K562 (cell line): ENCODE measurements around the gene GOT2. TPM values are rescaled to one million over a fixed set of nuclear protein-coding genes. Genes with fewer than 3 reads are reported as not detected.
A peak's percentile ranks its signal among the peaks of the same experiment; 100 is the strongest.

ENCODE experiments used
- BDP1 ChIP-seq: IDR thresholded peaks from 3 replicates; pipeline ENCODE4 v1.6.1; 2011; ENCODE audit not compliant: insufficient read length, insufficient read depth
- CREB1 ChIP-seq, 2 experiments: sonication (generic) in 1 of 2; formaldehyde crosslinking in 1 of 2; IDR thresholded peaks; 2 replicates each; pipeline versions ENCODE4 v1.6.1 to v1.8.0; 2012 to 2022; ENCODE audit warnings: inconsistent platforms in 1 of 2, mild to moderate bottlenecking in 1 of 2, missing genetic modification reagents in 1 of 2, moderate library complexity in 1 of 2
- CTBP1 ChIP-seq: fragments of 450-650 bp; IDR thresholded peaks from 2 replicates; pipeline ENCODE4 v1.6.1; 2016; ENCODE audit warnings: borderline replicate concordance
- EGR1 ChIP-seq: fragments of 450-650 bp; conservative IDR thresholded peaks from 2 replicates; pipeline ENCODE4 v1.6.1; 2017; ENCODE audit warnings: mild to moderate bottlenecking
- ELF2 ChIP-seq: fragments of 250-450 bp; sonication (Bioruptor Pico); IDR thresholded peaks from 2 replicates; pipeline ENCODE4 v1.5.0; 2021; ENCODE audit warnings: mild to moderate bottlenecking
- ESRRA ChIP-seq: fragments of 450-650 bp; IDR thresholded peaks from 2 replicates; pipeline ENCODE4 v1.6.1; 2014; ENCODE audit warnings: low read depth, mild to moderate bottlenecking, moderate library complexity, borderline replicate concordance
- EZH2 ChIP-seq: IDR thresholded peaks from 2 replicates; pipeline ENCODE4 v1.6.1; 2012; ENCODE audit warnings: low read depth, mild to moderate bottlenecking, inconsistent platforms, low read length, borderline replicate concordance
- NONO ChIP-seq, 2 experiments: fragments of 200-400 bp in 1 of 2; fragments of 450-650 bp in 1 of 2; formaldehyde crosslinking in 1 of 2; IDR thresholded peaks; 2 replicates each; pipeline ENCODE4 v1.6.1; 2017; ENCODE audit warnings: low read depth in 2 of 2, mild to moderate bottlenecking in 2 of 2, moderate library complexity in 2 of 2, low read length in 1 of 2
- PBX2 ChIP-seq, 2 experiments: IDR thresholded peaks in 1 of 2; conservative IDR thresholded peaks in 1 of 2; 2 replicates each; pipeline ENCODE4 v1.6.1; 2016; ENCODE audit warnings: low read depth in 2 of 2, mild to moderate bottlenecking in 1 of 2, missing compliant biosample characterization in 1 of 2, missing genetic modification characterization in 1 of 2, moderate library complexity in 1 of 2
- POLR2A ChIP-seq: fragments of 450-650 bp; conservative IDR thresholded peaks from 2 replicates; pipeline ENCODE4 v1.6.1; 2016
- SRSF3 ChIP-seq: fragments of 200-400 bp; formaldehyde crosslinking; IDR thresholded peaks from 2 replicates; pipeline ENCODE4 v1.6.1; 2016; ENCODE audit warnings: mild to moderate bottlenecking, low read length, moderate library complexity; ENCODE audit not compliant: insufficient read depth
- SRSF9 ChIP-seq: fragments of 200-400 bp; formaldehyde crosslinking; IDR thresholded peaks from 2 replicates; pipeline ENCODE4 v1.6.1; 2017; ENCODE audit warnings: low read depth, low read length, borderline replicate concordance
- TEAD1 ChIP-seq, 2 experiments: fragments of 450-650 bp in 1 of 2; sonication (generic) in 1 of 2; formaldehyde crosslinking; IDR thresholded peaks; 2 replicates each; pipeline versions ENCODE4 v1.4.0 to v1.8.0; 2020 to 2022; ENCODE audit warnings: mild to moderate bottlenecking in 2 of 2, missing genetic modification reagents in 1 of 2
- TFAP4 ChIP-seq: sonication (generic); formaldehyde crosslinking; IDR thresholded peaks from 2 replicates; pipeline ENCODE4 v1.8.0; 2022; ENCODE audit warnings: missing genetic modification reagents, mild to moderate bottlenecking, moderate library complexity, borderline replicate concordance
- THRAP3 ChIP-seq: fragments of 450-650 bp; IDR thresholded peaks from 2 replicates; pipeline ENCODE4 v1.6.1; 2016; ENCODE audit warnings: mild to moderate bottlenecking, inconsistent platforms, borderline replicate concordance
- TSC22D4 ChIP-seq: fragments of 450-650 bp; IDR thresholded peaks from 2 replicates; pipeline ENCODE4 v1.6.1; 2016; ENCODE audit warnings: missing genetic modification characterization, missing biosample characterization, control low read depth
- ZC3H11A ChIP-seq: IDR thresholded peaks from 2 replicates; pipeline ENCODE4 v1.6.1; 2012; ENCODE audit warnings: low read depth, low read length, improper control_type of control experiment
- ZC3H8 ChIP-seq: fragments of 450-650 bp; IDR thresholded peaks from 2 replicates; pipeline ENCODE4 v1.6.1; 2017
- ZNF57 ChIP-seq: fragments of 450-650 bp; formaldehyde crosslinking; IDR thresholded peaks from 2 replicates; pipeline ENCODE4 v1.4.0; 2020; ENCODE audit warnings: mild to moderate bottlenecking, moderate library complexity
- ZNF644 ChIP-seq: fragments of 200-800 bp; sonication (Bioruptor generic); IDR thresholded peaks from 2 replicates; pipeline ENCODE4 v1.6.1; 2016; ENCODE audit warnings: low read depth, missing genetic modification characterization, missing compliant biosample characterization
- polyA plus RNA-seq, 8 experiments: library from polyadenylated mRNA; depleted of rRNA in 4 of 8; stranded (reverse) in 5 of 8; unstranded in 3 of 8; fragments of >200 nt; fragmentation: Nextera tagmentation in 2 of 8; fragmentation: Illumina TruSeq in 1 of 8; extraction: Ambion mirVana in 2 of 8; extraction: Trizol in 1 of 8; gene quantifications; 2 replicates each; pipeline versions ENCODE4 v1.2.1 to v1.2.3, GENCODE V29; 2011 to 2014; ENCODE audit warnings: inconsistent platforms in 1 of 8, missing spikeins in 1 of 8
- total RNA-seq, 7 experiments: library from RNA; depleted of rRNA in 6 of 7; stranded (reverse); fragments of >200 nt in 6 of 7; fragmentation: Illumina TruSeq in 2 of 7; extraction: Trizol in 2 of 7; gene quantifications; 2 replicates each; pipeline versions ENCODE4 v1.2.1 to v1.2.3, GENCODE V29; 2011 to 2021; ENCODE audit warnings: low replicate concordance in 1 of 7
- TF ChIP-seq, protein P1 (sequence below): fragments of 150-350 bp; conservative IDR thresholded peaks from 2 replicates; pipeline ENCODE4 v1.6.1; 2014; ENCODE audit warnings: low read length
- TF ChIP-seq, protein P2 (sequence below): fragments of 450-650 bp; formaldehyde crosslinking; IDR thresholded peaks from 2 replicates; pipeline ENCODE4 v1.4.0; 2020; ENCODE audit warnings: mild to moderate bottlenecking, moderate library complexity

GOT2 gene
- total and polyA plus RNA-seq, 9 of the 15 experiments (the other 6 are each of a cell fraction or from before 2014, with no cell fraction given), result 43.1 to 190 (median 80.2) TPM

- TF ChIP-seq TFAP4 (CRISPR knock-in tag) (0 out of 2 replicates have a peak, but pooled peaks have one; percentile 23), CTBP1 (0 out of 2 replicates have a peak, but pooled peaks have one; percentile 12), CREB1 (IDR thresholded peaks at IDR 0.05) (no peak), CREB1 (CRISPR knock-in tag; IDR thresholded peaks at IDR 0.05) (no peak), SRSF9 (no peak), THRAP3 (no peak), TSC22D4 (tag) (no peak), BDP1 (no peak), ZC3H8 (no peak), ELF2 (CRISPR knock-in tag) (no peak), NONO (IDR thresholded peaks at IDR 0.05; ENCODE audit: low read depth in 2 of 2, low read length in 1 of 2) (no peak), TEAD1 (CRISPR knock-in tag; IDR thresholded peaks at IDR 0.05) (peak in 1 of 2 experiments; percentile 66; a peak in 2 of 4 replicates), EZH2 (no peak), SRSF3 (no peak), POLR2A (no peak), EGR1 (no peak), ZNF57 (CRISPR knock-in tag) (no peak), ZNF644 (tag) (peak; percentile 79), ESRRA (peak; percentile 41; the same call in 1 of the 2 replicates), ZC3H11A (no peak), PBX2 (CRISPR knock-in tag; IDR thresholded peaks at IDR 0.05; ENCODE audit: low read depth) (no peak), PBX2 (tag; conservative IDR thresholded peaks at IDR 0.05; ENCODE audit: low read depth) (no peak)
- TF ChIP-seq, protein P1, sequence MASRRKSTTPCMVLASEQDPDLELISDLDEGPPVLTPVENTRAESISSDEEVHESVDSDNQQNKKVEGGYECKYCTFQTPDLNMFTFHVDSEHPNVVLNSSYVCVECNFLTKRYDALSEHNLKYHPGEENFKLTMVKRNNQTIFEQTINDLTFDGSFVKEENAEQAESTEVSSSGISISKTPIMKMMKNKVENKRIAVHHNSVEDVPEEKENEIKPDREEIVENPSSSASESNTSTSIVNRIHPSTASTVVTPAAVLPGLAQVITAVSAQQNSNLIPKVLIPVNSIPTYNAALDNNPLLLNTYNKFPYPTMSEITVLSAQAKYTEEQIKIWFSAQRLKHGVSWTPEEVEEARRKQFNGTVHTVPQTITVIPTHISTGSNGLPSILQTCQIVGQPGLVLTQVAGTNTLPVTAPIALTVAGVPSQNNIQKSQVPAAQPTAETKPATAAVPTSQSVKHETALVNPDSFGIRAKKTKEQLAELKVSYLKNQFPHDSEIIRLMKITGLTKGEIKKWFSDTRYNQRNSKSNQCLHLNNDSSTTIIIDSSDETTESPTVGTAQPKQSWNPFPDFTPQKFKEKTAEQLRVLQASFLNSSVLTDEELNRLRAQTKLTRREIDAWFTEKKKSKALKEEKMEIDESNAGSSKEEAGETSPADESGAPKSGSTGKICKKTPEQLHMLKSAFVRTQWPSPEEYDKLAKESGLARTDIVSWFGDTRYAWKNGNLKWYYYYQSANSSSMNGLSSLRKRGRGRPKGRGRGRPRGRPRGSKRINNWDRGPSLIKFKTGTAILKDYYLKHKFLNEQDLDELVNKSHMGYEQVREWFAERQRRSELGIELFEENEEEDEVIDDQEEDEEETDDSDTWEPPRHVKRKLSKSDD, result no peak
- TF ChIP-seq, protein P2, sequence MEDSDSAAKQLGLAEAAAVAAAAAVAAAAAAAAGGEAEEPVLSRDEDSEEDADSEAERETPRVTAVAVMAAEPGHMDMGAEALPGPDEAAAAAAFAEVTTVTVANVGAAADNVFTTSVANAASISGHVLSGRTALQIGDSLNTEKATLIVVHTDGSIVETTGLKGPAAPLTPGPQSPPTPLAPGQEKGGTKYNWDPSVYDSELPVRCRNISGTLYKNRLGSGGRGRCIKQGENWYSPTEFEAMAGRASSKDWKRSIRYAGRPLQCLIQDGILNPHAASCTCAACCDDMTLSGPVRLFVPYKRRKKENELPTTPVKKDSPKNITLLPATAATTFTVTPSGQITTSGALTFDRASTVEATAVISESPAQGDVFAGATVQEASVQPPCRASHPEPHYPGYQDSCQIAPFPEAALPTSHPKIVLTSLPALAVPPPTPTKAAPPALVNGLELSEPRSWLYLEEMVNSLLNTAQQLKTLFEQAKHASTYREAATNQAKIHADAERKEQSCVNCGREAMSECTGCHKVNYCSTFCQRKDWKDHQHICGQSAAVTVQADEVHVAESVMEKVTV (CRISPR knock-in tag), result no peak
These were observed 75.3 kb downstream of the GOT2 start (continued) for GRCh38 chr16:58658796-58659211.
